SK-N-SH (cell line): ENCODE data around the gene SLC37A3. TPM values are rescaled to one million over a fixed set of nuclear protein-coding genes. Genes with fewer than 3 reads are reported as not detected.

ENCODE experiments used
- CTCF ChIA-PET: fragments of 300-600, 350-600 bp; formaldehyde crosslinking; extraction: SDS; loops from one replicate; lab custom pipeline; 2021; lab: Yijun Ruan, JAX
- POLR2A ChIA-PET: fragments of 350-600 bp; sonication (Branson Sonifier 250); formaldehyde crosslinking; extraction: SDS; loops from one replicate; lab custom pipeline; 2020; ENCODE audit warnings: antibody characterized with exemption, inconsistent platforms; lab: Yijun Ruan, JAX
- DNase-seq: peaks from one replicate; pipeline ENCODE4 v3.0.0; 2012
- H2AFZ ChIP-seq: fragments of 200-600 bp; sonication (generic); 2 replicates; pipeline ENCODE4 v1.8.1; 2016; ENCODE audit warnings: antibody characterized with exemption, mild to moderate bottlenecking, low read depth
- H3F3A ChIP-seq: fragments of 200-600 bp; sonication (generic); replicated peaks from 2 replicates; pipeline ENCODE3; 2016; ENCODE audit warnings: antibody characterized with exemption, mild to moderate bottlenecking; ENCODE audit not compliant: insufficient read depth
- H3K27ac ChIP-seq, 2 experiments: fragments of 200-500 bp in 1 of 2; fragments of 200-600 bp in 1 of 2; sonication (Bioruptor generic) in 1 of 2; sonication (generic), shearing (Covaris generic) in 1 of 2; 2 replicates each; pipeline versions ENCODE4 v1.5.1 to v1.6.1; 2014 to 2016; ENCODE audit warnings: low read depth in 2 of 2, inconsistent platforms in 1 of 2, low read length in 1 of 2, mild to moderate bottlenecking in 1 of 2, mixed read lengths in 1 of 2
- H3K27me3 ChIP-seq: fragments of 200-600 bp; sonication (generic), shearing (Covaris generic); 2 replicates; pipeline ENCODE4 v1.6.1; 2016; ENCODE audit warnings: mixed run types; ENCODE audit not compliant: insufficient read depth
- H3K36me3 ChIP-seq, 2 experiments: fragments of 200-500 bp in 1 of 2; fragments of 200-600 bp in 1 of 2; sonication (Bioruptor generic) in 1 of 2; sonication (generic) in 1 of 2; replicated peaks in 1 of 2; 2 replicates each; pipeline versions ENCODE3 to v1.5.1; 2014 to 2016; ENCODE audit warnings: low read length in 1 of 2, mild to moderate bottlenecking in 1 of 2; ENCODE audit not compliant: insufficient read depth in 2 of 2, control insufficient read depth in 1 of 2
- H3K4me1 ChIP-seq, 2 experiments: fragments of 200-500 bp in 1 of 2; fragments of 200-600 bp in 1 of 2; sonication (Bioruptor generic) in 1 of 2; sonication (generic), shearing (Covaris generic) in 1 of 2; 2 replicates each; pipeline versions ENCODE4 v1.5.1 to v1.6.1; 2014 to 2016; ENCODE audit warnings: low read depth in 1 of 2, low read length in 1 of 2, mixed run types in 1 of 2; ENCODE audit not compliant: insufficient read depth in 2 of 2, control insufficient read depth in 1 of 2
- H3K4me2 ChIP-seq: fragments of 200-600 bp; sonication (generic), shearing (Covaris generic); 2 replicates; pipeline ENCODE4 v1.6.1; 2017; ENCODE audit warnings: mixed run types
- H3K4me3 ChIP-seq, 2 experiments: fragments of 200-500 bp in 1 of 2; fragments of 200-600 bp in 1 of 2; sonication (Bioruptor generic) in 1 of 2; sonication (generic), shearing (Covaris generic) in 1 of 2; 2 replicates each; pipeline versions ENCODE4 v1.5.1 to v1.8.1; 2014 to 2016; ENCODE audit warnings: low read depth in 2 of 2, inconsistent platforms in 1 of 2, low read length in 1 of 2, mild to moderate bottlenecking in 1 of 2, mixed read lengths in 1 of 2, moderate library complexity in 1 of 2
- H3K79me2 ChIP-seq: fragments of 200-600 bp; sonication (generic); 2 replicates; pipeline ENCODE4 v1.8.1; 2017; ENCODE audit warnings: mild to moderate bottlenecking; ENCODE audit not compliant: insufficient read depth
- H3K9ac ChIP-seq: fragments of 200-600 bp; sonication (generic); 2 replicates; pipeline ENCODE4 v1.6.1; 2017; ENCODE audit warnings: mixed run types
- H3K9me2 ChIP-seq: fragments of 200-600 bp; sonication (generic); 2 replicates; pipeline ENCODE4 v1.6.1; 2017; ENCODE audit warnings: mixed run types
- H3K9me3 ChIP-seq: fragments of 200-600 bp; sonication (generic); 2 replicates; pipeline ENCODE4 v1.6.1; 2017; ENCODE audit warnings: mixed run types, mild to moderate bottlenecking, moderate library complexity
- H4K20me1 ChIP-seq: fragments of 200-600 bp; sonication (generic); 2 replicates; pipeline ENCODE4 v1.6.1; 2017; ENCODE audit warnings: mild to moderate bottlenecking, mixed run types; ENCODE audit not compliant: insufficient read depth
- CHD2 ChIP-seq: fragments of 150-350 bp; IDR thresholded peaks from 2 replicates; pipeline ENCODE4 v1.6.1; 2018; ENCODE audit warnings: low read length; ENCODE audit not compliant: partially characterized antibody
- ELF1 ChIP-seq: IDR thresholded peaks from 2 replicates; pipeline ENCODE4 v1.4.0; 2012
- FOXJ3 ChIP-seq: sonication (generic); formaldehyde crosslinking; IDR thresholded peaks from 2 replicates; pipeline ENCODE4 v1.5.1; 2020; ENCODE audit warnings: mild to moderate bottlenecking, missing genetic modification reagents
- FOXM1 ChIP-seq: IDR thresholded peaks from 2 replicates; pipeline ENCODE4 v1.4.0; 2012; ENCODE audit warnings: low read depth, mild to moderate bottlenecking
- GATA2 ChIP-seq: sonication (generic); formaldehyde crosslinking; IDR thresholded peaks from 2 replicates; pipeline ENCODE4 v1.5.0; 2020; ENCODE audit warnings: mild to moderate bottlenecking, missing genetic modification reagents
- IRF3 ChIP-seq: fragments of 150-350 bp; IDR thresholded peaks from 2 replicates; pipeline ENCODE4 v1.6.1; 2016; ENCODE audit warnings: mild to moderate bottlenecking, low read depth, low read length
- MXI1 ChIP-seq: IDR thresholded peaks from 2 replicates; pipeline ENCODE4 v1.6.1; 2012; ENCODE audit warnings: mild to moderate bottlenecking, low read depth, low read length, improper control_type of control experiment
- NFIC ChIP-seq: IDR thresholded peaks from 2 replicates; pipeline ENCODE4 v1.4.0; 2012; ENCODE audit warnings: borderline replicate concordance
- PBX3 ChIP-seq: IDR thresholded peaks from 2 replicates; pipeline ENCODE4; 2012
- RCOR1 ChIP-seq: fragments of 150-350 bp; IDR thresholded peaks from 2 replicates; pipeline ENCODE4 v1.6.1; 2017; ENCODE audit warnings: antibody characterized with exemption, low read length
- REST ChIP-seq: IDR thresholded peaks from 2 replicates; pipeline ENCODE4 v1.6.1; 2012; ENCODE audit warnings: mild to moderate bottlenecking, low read depth, low read length, moderate library complexity
- RXRA ChIP-seq: IDR thresholded peaks from 2 replicates; pipeline ENCODE4 v1.4.0; 2012; ENCODE audit warnings: low read depth, mild to moderate bottlenecking, borderline replicate concordance
- USF1 ChIP-seq: IDR thresholded peaks from 2 replicates; pipeline ENCODE4 v1.4.0; 2012; ENCODE audit warnings: low read depth, borderline replicate concordance
- YY1 ChIP-seq: IDR thresholded peaks from 2 replicates; pipeline ENCODE4 v1.4.0; 2012; ENCODE audit warnings: low read depth, mild to moderate bottlenecking
- WGBS: methylation state at CpG from one replicate; pipeline ENCODE4 v1.1.6; 2017; ENCODE audit warnings: low lambda C conversion rate; 5-methylcytosine and 5-hydroxymethylcytosine counted together
- polyA plus RNA-seq, 3 experiments: library from polyadenylated mRNA; depleted of rRNA; stranded (reverse); fragments of >200 nt; gene quantifications; 2 replicates each; pipeline ENCODE4 v1.2.3, GENCODE V29; 2012

The SLC37A3 gene
- polyA plus RNA-seq, 1 of the 3 experiments (the other 2 are of a cell fraction): 53.3 TPM

- CTCF ChIA-PET: interaction anchor here (1.0 to 1.6 kb wide), 3 partner anchors 23 to 126 kb away, joined by 3 to 4 read pairs (median 3); no protein-coding TSS in a partner anchor
- DNase-seq: peak; percentile 42
- no peak for TF ChIP-seq IRF3
- TF ChIP-seq GATA2: 0 out of 2 replicates have a peak, but pooled peaks have one; percentile 10
- TF ChIP-seq ELF1: no peak
- no peak for TF ChIP-seq RXRA
- 0 out of 2 replicates have a peak, but pooled peaks have one; percentile 31 for TF ChIP-seq MXI1
- POLR2A ChIA-PET: interaction anchor here (0.6 kb wide), 1 partner anchor 249 kb away, joined by 4 read pairs; no protein-coding TSS in a partner anchor
- Histone ChIP-seq H3K9me3 (no peaks in the 10 kb centered on the region), H3K79me2 (no peaks in the 10 kb centered on the region), H4K20me1 (no peaks in the 10 kb centered on the region), H3K27ac (peak overlapping the region in 1 of 2 experiments; percentile 77; a peak in 2 of 4 replicates), H3K4me2 (no peak overlapping the region), H3K27me3 (no peaks in the 10 kb centered on the region), H3K9me2 (no peaks in the 10 kb centered on the region), H3F3A (no peaks in the 10 kb centered on the region), H3K9ac (no peak overlapping the region), H3K4me1 (peaks cover 0 to 30% of the 10 kb centered on the region in 2 experiments; a peak in 2 of 4 replicates), H2AFZ (no peak overlapping the region), H3K4me3 (no peak overlapping the region), H3K36me3 (peaks cover 39 to 48% of the 10 kb centered on the region in 2 experiments)
- whole genome bisulfite sequencing: 87% methylated on average over 8 of the region's 8 CpGs
Measured at GRCh38 chr7:140349144-140349771, 49.1 kb downstream of the SLC37A3 start.

GRCh38 chr7:140348161-140348849, 50.0 kb downstream of the SLC37A3 start:
- no peak overlapping the region for H2AFZ ChIP-seq
- no peaks in the 10 kb centered on the region for H4K20me1 ChIP-seq
- H3K4me2 ChIP-seq: no peak overlapping the region
- ChIA-PET POLR2A (no interaction called here), CTCF (interaction anchor here (0.7 to 1.6 kb wide), 3 partner anchors 22 to 96 kb away, joined by 3 to 4 read pairs (median 3); no protein-coding TSS in a partner anchor)
- H3K79me2 ChIP-seq: no peaks in the 10 kb centered on the region
- 92% methylated on average over 13 of the region's 13 CpGs for WGBS
- H3K4me3 ChIP-seq: no peak overlapping the region
- no peaks in the 10 kb centered on the region for H3K27me3 ChIP-seq
- peaks cover 38 to 50% of the 10 kb centered on the region in 2 experiments for H3K36me3 ChIP-seq
- no peaks in the 10 kb centered on the region for H3K9me3 ChIP-seq
- H3F3A ChIP-seq: peaks cover under 1% of the 10 kb centered on the region
- no peak for DNase-seq
- H3K4me1 ChIP-seq: peaks cover 0 to 30% of the 10 kb centered on the region in 2 experiments; a peak in 3 of 4 replicates
- no peaks in the 10 kb centered on the region for H3K9me2 ChIP-seq
- no peak overlapping the region for H3K9ac ChIP-seq
- H3K27ac ChIP-seq: no peak overlapping the region; a peak in 1 of 4 replicates
- TF ChIP-seq RCOR1 (no peak), FOXJ3 (no peak), FOXM1 (no peak), REST (no peak), CHD2 (no peak), MXI1 (no peak), USF1 (no peak), PBX3 (no peak), NFIC (no peak), YY1 (no peak)
